HepG2 (cell line): ENCODE measurements around the gene KLRD1. TPM values are rescaled to one million over a fixed set of nuclear protein-coding genes. Genes with fewer than 3 reads are reported as not detected.
A peak's percentile ranks its signal among the peaks of the same experiment; 100 is the strongest.

Source experiments
- ATAC-seq: fragments of 200-7000 bp; cut with Tn5 transposase; 3 replicates; pipeline ENCODE4 v1.9.1; 2020; ENCODE audit warnings: mild to moderate bottlenecking, moderate library complexity
- BruUV-seq: library from RNA; stranded (reverse); fragments of 400-500 nt; replicated peaks from 2 replicates; lab custom pipeline; 2021; lab: Mats Ljungman, UMichigan
- CTCF ChIA-PET: fragments of 300-600 bp; formaldehyde crosslinking; extraction: SDS; loops from one replicate; lab custom pipeline; 2021; ENCODE audit warnings: low total read pairs, inconsistent platforms, low intra/inter-chr PET ratio; lab: Yijun Ruan, JAX
- POLR2A ChIA-PET: fragments of 350-600 bp; sonication (Branson Sonifier 250); formaldehyde crosslinking; loops from one replicate; lab custom pipeline; 2020; ENCODE audit warnings: antibody characterized with exemption, inconsistent platforms; lab: Yijun Ruan, JAX
- DNase-seq: peaks from one replicate; pipeline ENCODE4 v3.0.0-alpha.2; 2015; ENCODE audit warnings: low spot score
- FAIRE-seq: peaks from 3 replicates; lab custom pipeline; 2011; peaks lifted over from hg19 to GRCh38; lab: Jason Lieb, UNC
- H2AFZ ChIP-seq: one replicate; pipeline ENCODE4 v1.6.1; 2011; ENCODE audit warnings: low read length, inconsistent platforms
- H3K27ac ChIP-seq: fragments of 300-600 bp; 3 replicates; pipeline ENCODE4 v1.8.0; 2011; ENCODE audit warnings: mixed run types, mild to moderate bottlenecking, mixed read lengths, low read length, inconsistent platforms; ENCODE audit not compliant: insufficient read depth; ENCODE audit errors: extremely low read length
- H3K27me3 ChIP-seq, 2 experiments: fragments of 200-600 bp in 1 of 2; 2 replicates in 1 of 2; 3 replicates in 1 of 2; pipeline versions ENCODE4 v1.6.0 to v1.8.0; 2011; ENCODE audit warnings: low read length in 2 of 2, mild to moderate bottlenecking in 2 of 2, moderate library complexity in 2 of 2, inconsistent platforms in 1 of 2; ENCODE audit not compliant: insufficient read depth in 2 of 2, control insufficient read depth in 1 of 2
- H3K36me3 ChIP-seq, 2 experiments: fragments of 200-600 bp in 1 of 2; replicated peaks in 1 of 2; 2 replicates in 1 of 2; 3 replicates in 1 of 2; pipeline versions ENCODE4 v1.5.1 to v1.8.0; 2011; ENCODE audit warnings: low read length in 2 of 2, inconsistent platforms in 1 of 2; ENCODE audit not compliant: insufficient read depth in 2 of 2, control insufficient read depth in 1 of 2
- H3K4me1 ChIP-seq: 2 replicates; pipeline ENCODE4 v1.5.1; 2012; ENCODE audit warnings: low read length, inconsistent platforms; ENCODE audit not compliant: insufficient read depth
- H3K4me2 ChIP-seq: 2 replicates; pipeline ENCODE4 v1.6.0; 2011; ENCODE audit warnings: low read depth, low read length, inconsistent platforms
- H3K4me3 ChIP-seq, 3 experiments: fragments of 200-600 bp in 1 of 3; sonication (generic), shearing (Covaris generic) in 1 of 3; replicated peaks in 1 of 3; 2 replicates each; pipeline ENCODE4 v1.5.1; 2011 to 2016; ENCODE audit warnings: low read length in 3 of 3, inconsistent platforms in 2 of 3, low read depth in 2 of 3, mild to moderate bottlenecking in 2 of 3, control low read depth in 1 of 3, mixed read lengths in 1 of 3; ENCODE audit not compliant: insufficient read depth in 1 of 3
- H3K79me2 ChIP-seq: one replicate; pipeline ENCODE4 v1.6.1; 2011; ENCODE audit warnings: low read length, inconsistent platforms; ENCODE audit not compliant: insufficient read depth
- H3K9ac ChIP-seq: 2 replicates; pipeline ENCODE4 v1.6.0; 2011; ENCODE audit warnings: mild to moderate bottlenecking, low read depth, low read length, inconsistent platforms; ENCODE audit not compliant: insufficient read depth
- H3K9me3 ChIP-seq: 2 replicates; pipeline ENCODE4 v1.5.1; 2012; ENCODE audit warnings: mild to moderate bottlenecking, low read length
- H4K20me1 ChIP-seq: 2 replicates; pipeline ENCODE4 v1.6.0; 2011; ENCODE audit warnings: inconsistent platforms, mild to moderate bottlenecking, low read length, moderate library complexity; ENCODE audit not compliant: insufficient read depth
- FOXO4 ChIP-seq: sonication (generic); formaldehyde crosslinking; conservative IDR thresholded peaks from 2 replicates; pipeline ENCODE4 v1.8.1; 2023; ENCODE audit warnings: missing genetic modification reagents
- IRF1 ChIP-seq: sonication (generic); formaldehyde crosslinking; IDR thresholded peaks from 2 replicates; pipeline ENCODE4 v1.4.0; 2020; ENCODE audit warnings: low read depth, mild to moderate bottlenecking, missing genetic modification reagents
- KMT2B ChIP-seq: IDR thresholded peaks from 2 replicates; pipeline ENCODE4 v1.6.1; 2016; ENCODE audit warnings: missing genetic modification reagents, missing compliant biosample characterization
- MBNL3 ChIP-seq: fragments of 250-450 bp; sonication (Bioruptor Pico); conservative IDR thresholded peaks from 2 replicates; pipeline ENCODE4 v1.8.0; 2022; ENCODE audit warnings: mild to moderate bottlenecking, inconsistent platforms
- MYC ChIP-seq: sonication (generic); formaldehyde crosslinking; IDR thresholded peaks from 2 replicates; pipeline ENCODE4 v1.9.0; 2021; ENCODE audit warnings: missing genetic modification reagents, borderline replicate concordance
- NFYB ChIP-seq: sonication (generic); formaldehyde crosslinking; IDR thresholded peaks from 2 replicates; pipeline ENCODE4 v1.4.0; 2020; ENCODE audit warnings: missing genetic modification reagents
- SAP130 ChIP-seq: IDR thresholded peaks from 2 replicates; pipeline ENCODE4 v1.6.1; 2016; ENCODE audit warnings: low read depth
- ZFX ChIP-seq: sonication (generic); formaldehyde crosslinking; IDR thresholded peaks from 2 replicates; pipeline ENCODE4 v1.4.0; 2020; ENCODE audit warnings: mild to moderate bottlenecking, low read depth, missing genetic modification reagents, moderate library complexity
- ZNF160 ChIP-seq: sonication (generic); formaldehyde crosslinking; IDR thresholded peaks from 2 replicates; pipeline ENCODE4 v1.8.0; 2022; ENCODE audit warnings: mild to moderate bottlenecking, inconsistent platforms, missing genetic modification reagents
- ZNF256 ChIP-seq: sonication (generic); formaldehyde crosslinking; conservative IDR thresholded peaks from 2 replicates; pipeline ENCODE4 v1.4.0; 2020; ENCODE audit warnings: missing genetic modification reagents
- ZNF362 ChIP-seq: sonication (generic); formaldehyde crosslinking; IDR thresholded peaks from 2 replicates; pipeline ENCODE4 v1.4.0; 2020; ENCODE audit warnings: missing genetic modification reagents, mild to moderate bottlenecking, borderline replicate concordance
- ZNF414 ChIP-seq: sonication (generic); formaldehyde crosslinking; IDR thresholded peaks from 2 replicates; pipeline ENCODE4 v1.5.0; 2020; ENCODE audit warnings: missing genetic modification reagents
- ZNF652 ChIP-seq: IDR thresholded peaks from 2 replicates; pipeline ENCODE4 v1.6.1; 2016; ENCODE audit warnings: low read depth, borderline replicate concordance
- ZNF704 ChIP-seq: sonication (generic); formaldehyde crosslinking; IDR thresholded peaks from 2 replicates; pipeline ENCODE4 v1.8.1; 2023; ENCODE audit warnings: mild to moderate bottlenecking, inconsistent platforms, moderate library complexity, missing genetic modification reagents, borderline replicate concordance
- WGBS: methylation state at CpG from one replicate; pipeline ENCODE4 v1.1.6; 2017; ENCODE audit warnings: low lambda C conversion rate; 5-methylcytosine and 5-hydroxymethylcytosine counted together
- in situ Hi-C: cut with HindIII; loops from 2 replicates; pipeline ENCODE4 v1.10.0; 2017; ENCODE audit warnings: low pct_unique_long_range_greater_than_20kb; ENCODE audit not compliant: extremely low pct_ligation_motif_present
- intact Hi-C: fragments of 100-400 bp; cut with micrococcal nuclease; formaldehyde crosslinking; loops from one replicate; pipeline ENCODE4 v1.10.0; 2022; ENCODE audit not compliant: unreplicated experiment
- polyA plus RNA-seq, 8 experiments: library from polyadenylated mRNA; depleted of rRNA in 3 of 8; stranded (reverse) in 7 of 8; unstranded in 1 of 8; fragments of >200 nt; fragmentation: Illumina TruSeq in 4 of 8; extraction: Trizol in 4 of 8; gene quantifications; 2 replicates each; pipeline versions ENCODE4 v1.2.1 to v1.2.3, GENCODE V29; 2011 to 2016; ENCODE audit warnings: low read depth in 4 of 8, missing spikeins in 1 of 8, mixed read lengths in 1 of 8; ENCODE audit not compliant: insufficient read depth in 1 of 8
- total RNA-seq, 5 experiments: library from RNA; depleted of rRNA; stranded (reverse); fragments of >200 nt; fragmentation: Illumina TruSeq; extraction: Trizol; gene quantifications; 2 replicates each; pipeline ENCODE4 v1.2.3, GENCODE V29; 2016; ENCODE audit warnings: low read depth in 1 of 5

KLRD1 gene
- total and polyA plus RNA-seq, 2 of the 13 experiments (the other 11 are each of a cell fraction or from before 2014, with no cell fraction given): 0.01 TPM; not detected in 1

- TF ChIP-seq ZNF160: no peak
- TF ChIP-seq MBNL3 (CRISPR knock-in tag): no peak
- TF ChIP-seq NFYB (CRISPR knock-in tag): no peak
- TF ChIP-seq FOXO4 (CRISPR knock-in tag): no peak
- peak; percentile 59; the same call in 1 of the 2 replicates for TF ChIP-seq ZNF256 (CRISPR knock-in tag)
These were observed 56.5 kb downstream of the KLRD1 start (continued) for GRCh38 chr12:10363914-10364814.

- FAIRE-seq: peak; percentile 48
- DNase-seq: peak; percentile 53
- Histone ChIP-seq H3K27ac (peak overlapping the region; percentile 0), H3K4me1 (peaks cover 24% of the 10 kb centered on the region), H3K9me3 (no peaks in the 10 kb centered on the region), H3K4me2 (peak overlapping the region; percentile 84), H3K79me2 (no peaks in the 10 kb centered on the region), H4K20me1 (no peaks in the 10 kb centered on the region), H3K27me3 (no peaks in the 10 kb centered on the region; a peak in 1 of 5 replicates), H3K4me3 (peak overlapping the region; percentile 74 to 82 (median 78)), H3K9ac (peak overlapping the region; percentile 64; the same call in 1 of the 2 replicates), H2AFZ (peak overlapping the region; percentile 100), H3K36me3 (no peaks in the 10 kb centered on the region)
- POLR2A ChIA-PET: interaction anchor here (0.7 to 1.1 kb wide), 3 partner anchors 31 to 806 kb away, joined by 3 to 4 read pairs (median 4); partner anchors contain the start of gene GABARAPL1
- no TSS peak for BruUV-seq
- in situ Hi-C loops (no loop called here), intact Hi-C loops (loop anchor here (1.0 to 5.0 kb wide), 2 partner anchors 47 to 197 kb away; no protein-coding TSS in a partner anchor)
- CTCF ChIA-PET: no interaction called here
- 1% methylated on average over 15 of the region's 15 CpGs for WGBS
- peak; percentile 57 for ATAC-seq
- TF ChIP-seq ZNF362 (CRISPR knock-in tag) (peak; percentile 84), ZNF704 (CRISPR knock-in tag) (0 out of 2 replicates have a peak, but pooled peaks have one; percentile 6), SAP130 (peak; percentile 58), ZNF414 (CRISPR knock-in tag) (0 out of 2 replicates have a peak, but pooled peaks have one; percentile 6), ZFX (peak; percentile 38; the same call in 1 of the 2 replicates), ZNF652 (peak; percentile 90), KMT2B (CRISPR knock-in tag) (peak; percentile 44; the same call in 1 of the 2 replicates), MYC (CRISPR knock-in tag) (no peak), IRF1 (CRISPR knock-in tag) (peak; percentile 99)
These were observed 57.3 kb downstream of the KLRD1 start for GRCh38 chr12:10364815-10365622.
